GM12878 (cell line): ENCODE data around the gene LMF1. TPM values are rescaled to one million over a fixed set of nuclear protein-coding genes. Genes with fewer than 3 reads are reported as not detected.

ENCODE experiments used
- ATAC-seq: fragments of 200-7000 bp; cut with Tn5 transposase; 3 replicates; pipeline ENCODE4 v1.9.1; 2020; ENCODE audit warnings: mild to moderate bottlenecking, moderate library complexity
- BruUV-seq: library from RNA; stranded (reverse); fragments of 400-500 nt; replicated peaks from 2 replicates; lab custom pipeline; 2021; lab: Mats Ljungman, UMichigan
- CTCF ChIA-PET: fragments of 300-600 bp; sonication (Branson Sonifier 250); formaldehyde crosslinking; extraction: SDS; loops from one replicate; lab custom pipeline; 2021; ENCODE audit warnings: inconsistent platforms; lab: Yijun Ruan, JAX
- POLR2A ChIA-PET: fragments of 350-600 bp; formaldehyde crosslinking; extraction: SDS; loops from one replicate; lab custom pipeline; 2021; ENCODE audit warnings: inconsistent platforms; lab: Charles Lee
- RAD21 ChIA-PET: fragments of 300-600 bp; sonication (Branson Sonifier 250); formaldehyde crosslinking; loops from one replicate; lab custom pipeline; 2023; ENCODE audit warnings: antibody characterized with exemption; ENCODE audit not compliant: unreplicated experiment; lab: Charles Lee
- SMC1A ChIA-PET: fragments of 300-600 bp; sonication (Branson Sonifier 250); formaldehyde crosslinking; loops from one replicate; lab custom pipeline; 2023; ENCODE audit not compliant: unreplicated experiment, uncharacterized antibody; lab: Charles Lee
- DNase-seq: peaks from one replicate; pipeline ENCODE4 v3.0.0-alpha.2; 2011; ENCODE audit warnings: low read depth, low spot score
- FAIRE-seq: peaks from 3 replicates; lab custom pipeline; 2011; peaks lifted over from hg19 to GRCh38; lab: Jason Lieb, UNC
- H2AFZ ChIP-seq: 2 replicates; pipeline ENCODE4 v1.6.0; 2011; ENCODE audit warnings: low read depth, low read length, control low read depth; ENCODE audit not compliant: control insufficient read depth
- H3K27ac ChIP-seq: 2 replicates; pipeline ENCODE4 v1.5.1; 2011; ENCODE audit warnings: control low read depth; ENCODE audit not compliant: control insufficient read depth, insufficient read depth
- H3K27me3 ChIP-seq, 2 experiments: replicated peaks in 1 of 2; 2 replicates each; pipeline versions ENCODE4 v1.6.0 to v1.6.1; 2011; ENCODE audit warnings: low read length in 1 of 2; ENCODE audit not compliant: control insufficient read depth in 2 of 2, insufficient read depth in 2 of 2
- H3K36me3 ChIP-seq, 2 experiments: 2 replicates each; pipeline ENCODE4 v1.5.1; 2011; ENCODE audit warnings: low read length in 1 of 2; ENCODE audit not compliant: control insufficient read depth in 2 of 2, insufficient read depth in 2 of 2
- H3K4me1 ChIP-seq: 2 replicates; pipeline ENCODE4 v1.6.1; 2011; ENCODE audit warnings: mild to moderate bottlenecking, low read length, moderate library complexity, mixed read lengths; ENCODE audit not compliant: control insufficient read depth, insufficient read depth
- H3K4me2 ChIP-seq: 2 replicates; pipeline ENCODE4 v1.6.0; 2011; ENCODE audit warnings: control low read depth; ENCODE audit not compliant: control insufficient read depth, insufficient read depth
- H3K4me3 ChIP-seq: fragments of 200-600 bp; sonication (generic); 2 replicates; pipeline ENCODE4 v1.5.1; 2016
- H3K79me2 ChIP-seq: 2 replicates; pipeline ENCODE4 v1.6.0; 2011; ENCODE audit warnings: low read length; ENCODE audit not compliant: control insufficient read depth, insufficient read depth
- H3K9ac ChIP-seq: 2 replicates; pipeline ENCODE4 v1.8.0; 2011; ENCODE audit warnings: low read length, control low read depth, mixed read lengths; ENCODE audit not compliant: control insufficient read depth, insufficient read depth
- H3K9me3 ChIP-seq: replicated peaks from 3 replicates; pipeline ENCODE4 v1.5.1; 2011; ENCODE audit warnings: mild to moderate bottlenecking, low read length; ENCODE audit not compliant: control insufficient read depth, insufficient read depth
- H4K20me1 ChIP-seq: 2 replicates; pipeline ENCODE4 v1.6.0; 2011; ENCODE audit not compliant: control insufficient read depth, insufficient read depth
- CHD4 ChIP-seq: fragments of 200-600 bp; sonication (generic); IDR thresholded peaks from 2 replicates; pipeline ENCODE4 v1.6.1; 2016; ENCODE audit warnings: mild to moderate bottlenecking
- NBN ChIP-seq: fragments of 450-650 bp; IDR thresholded peaks from 2 replicates; pipeline ENCODE4 v1.6.1; 2016
- PAX5 ChIP-seq: IDR thresholded peaks from 2 replicates; pipeline ENCODE4 v1.6.1; 2011; ENCODE audit warnings: low read depth, low read length, borderline replicate concordance
- SMAD5 ChIP-seq: IDR thresholded peaks from 2 replicates; pipeline ENCODE4 v1.6.1; 2016; ENCODE audit warnings: antibody characterized with exemption, low read depth
- SP1 ChIP-seq: IDR thresholded peaks from one replicate; pipeline ENCODE4 v1.6.1; 2011; ENCODE audit warnings: low read depth, low read length
- STAT1 ChIP-seq: fragments of 450-650 bp; conservative IDR thresholded peaks from 2 replicates; pipeline ENCODE4 v1.6.1; 2014; ENCODE audit warnings: antibody characterized with exemption, mild to moderate bottlenecking
- WGBS: methylation state at CpG from one replicate; pipeline ENCODE4 v1.1.6; 2016; ENCODE audit warnings: low lambda C conversion rate; ENCODE audit not compliant: insufficient replicate concordance, insufficient coverage; ENCODE audit errors: missing lambda C conversion rate; 5-methylcytosine and 5-hydroxymethylcytosine counted together
- in situ Hi-C: fragments of 300-500 bp; cut with MboI; formaldehyde crosslinking; loops from 9 replicates; pipeline ENCODE4 v1.14.3; 2018; ENCODE audit warnings: mixed read lengths
- intact Hi-C: fragments of 100-400 bp; cut with micrococcal nuclease; formaldehyde crosslinking; loops from one replicate; pipeline ENCODE4 v1.14.2; 2022; ENCODE audit not compliant: unreplicated experiment
- polyA plus RNA-seq, 11 experiments: library from polyadenylated mRNA; depleted of rRNA in 4 of 11; unstranded in 6 of 11; stranded (reverse) in 5 of 11; fragments of >200 nt; fragmentation: Nextera tagmentation in 4 of 11; fragmentation: Illumina TruSeq in 1 of 11; extraction: Ambion mirVana in 4 of 11; extraction: Trizol in 1 of 11; gene quantifications; 1 replicate in 1 of 11; 2 replicates in 10 of 11; pipeline versions ENCODE4 v1.2.1 to v1.2.3, GENCODE V29; 2011 to 2016; ENCODE audit warnings: inconsistent platforms in 2 of 11, missing spikeins in 2 of 11, low read depth in 1 of 11
- total RNA-seq, 4 experiments: library from RNA; depleted of rRNA in 3 of 4; stranded (reverse); fragments of >200 nt in 3 of 4; fragmentation: Illumina TruSeq in 1 of 4; extraction: Trizol in 1 of 4; gene quantifications; 2 replicates each; pipeline versions ENCODE4 v1.2.1 to v1.2.3, GENCODE V29; 2013 to 2021
- TF ChIP-seq, protein P1 (sequence below): fragments of 450-650 bp; formaldehyde crosslinking; IDR thresholded peaks from 2 replicates; pipeline ENCODE4 v1.4.0; 2022; ENCODE audit warnings: mild to moderate bottlenecking, moderate library complexity
- TF ChIP-seq, protein P2 (sequence below): IDR thresholded peaks from 2 replicates; pipeline ENCODE4 v1.6.1; 2012; ENCODE audit warnings: improper control_type of control experiment, low read depth, low read length; ENCODE audit not compliant: insufficient replicate concordance

The LMF1 gene
- total and polyA plus RNA-seq, 10 of the 15 experiments (the other 5 are each of a cell fraction or from before 2014, with no cell fraction given), result 0.18 to 3.2 (median 1.4) TPM; not detected in 1

DNA sequence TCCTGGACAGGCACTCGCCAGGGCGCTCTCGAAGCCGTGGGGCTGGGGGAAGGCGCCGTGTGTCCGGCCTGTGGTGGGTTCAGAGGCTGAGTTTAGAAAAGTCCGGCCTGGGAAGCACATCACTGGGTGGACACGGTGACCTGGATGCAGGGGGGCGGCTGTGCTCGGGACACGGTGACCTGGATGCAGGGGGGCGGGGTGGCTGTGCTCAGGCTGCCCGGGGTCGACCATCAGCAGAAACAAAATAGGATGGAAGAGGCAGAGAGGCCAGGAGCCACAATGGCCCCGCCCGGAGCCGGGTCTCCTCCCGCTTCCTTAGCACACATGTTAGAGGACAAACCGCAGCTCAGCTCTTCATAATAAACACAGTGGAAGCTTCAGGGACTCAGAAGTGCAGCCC is 127.0 kb downstream of the LMF1 start:
- H3K4me3 ChIP-seq, result no peak overlapping the region
- no peaks in the 10 kb centered on the region for H3K27me3 ChIP-seq
- peaks cover 6% of the 10 kb centered on the region; the same call in 1 of the 3 replicates for H3K9me3 ChIP-seq
- CTCF ChIA-PET, result no interaction called here
- WGBS, result 72% methylated on average over 20 of the region's 20 CpGs
- H3K9ac ChIP-seq, result no peak overlapping the region
- TF ChIP-seq NBN (no peak), SP1 (no peak), SMAD5 (no peak), CHD4 (no peak)
- no peaks in the 10 kb centered on the region for H4K20me1 ChIP-seq
- BruUV-seq, result no TSS peak
- ATAC-seq (no peak), DNase-seq (no peak), FAIRE-seq (no peak)
- no peaks in the 10 kb centered on the region for H3K4me1 ChIP-seq
- SMC1A ChIA-PET, result no interaction called here
- RAD21 ChIA-PET, result no interaction called here
- no peak overlapping the region for H3K27ac ChIP-seq
- no peak overlapping the region for H2AFZ ChIP-seq
- intact Hi-C loops (no loop called here), in situ Hi-C loops (no loop called here)
- POLR2A ChIA-PET, result no interaction called here
- no peak overlapping the region for H3K4me2 ChIP-seq
- no peaks in the 10 kb centered on the region for H3K79me2 ChIP-seq
- H3K36me3 ChIP-seq, result no peaks in the 10 kb centered on the region

DNA sequence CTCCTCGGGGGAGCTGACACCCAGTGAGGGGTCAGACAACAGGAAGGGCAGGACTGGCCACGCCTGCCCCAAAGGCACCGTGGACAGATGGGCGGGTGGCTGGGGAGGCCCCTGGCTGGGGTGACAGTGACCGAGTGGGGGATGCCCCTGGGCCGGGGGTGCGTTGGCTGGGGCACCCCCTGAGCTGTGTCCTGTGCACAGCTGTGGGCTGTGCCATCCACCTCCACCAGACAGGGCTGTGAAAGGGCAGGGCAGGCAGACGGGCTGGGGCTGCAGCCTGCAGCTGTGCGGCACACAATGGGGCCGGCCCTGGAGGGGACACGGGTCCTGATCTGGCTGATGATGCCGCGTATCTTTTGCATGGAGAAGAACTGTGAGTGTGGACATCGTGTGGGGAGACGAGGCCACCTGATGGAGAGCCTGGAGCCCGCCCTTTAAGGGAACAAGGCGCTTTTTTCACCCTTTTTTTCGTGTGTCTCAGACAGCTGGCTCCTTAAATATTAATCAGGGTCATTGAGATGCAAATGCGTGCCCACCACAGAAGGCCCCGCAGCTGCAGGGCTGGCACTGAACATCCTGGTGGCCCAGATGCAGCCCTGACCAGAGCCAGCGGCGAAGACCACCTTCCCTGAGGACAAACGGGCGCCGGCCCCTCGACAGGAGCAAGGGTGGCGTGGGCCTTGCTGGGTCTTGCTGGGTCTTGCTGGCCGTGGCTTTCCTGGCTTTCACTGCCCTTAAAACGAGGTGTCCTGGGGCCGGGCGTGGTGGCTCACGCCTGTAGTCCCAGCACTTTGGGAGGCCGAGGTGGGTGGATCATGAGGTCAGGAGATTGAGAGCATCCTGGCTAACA is 127.8 kb downstream of the LMF1 start:
- no peak for FAIRE-seq
- POLR2A ChIA-PET, result no interaction called here
- TF ChIP-seq PAX5 (no peak), STAT1 (no peak)
- TF ChIP-seq, protein P1, sequence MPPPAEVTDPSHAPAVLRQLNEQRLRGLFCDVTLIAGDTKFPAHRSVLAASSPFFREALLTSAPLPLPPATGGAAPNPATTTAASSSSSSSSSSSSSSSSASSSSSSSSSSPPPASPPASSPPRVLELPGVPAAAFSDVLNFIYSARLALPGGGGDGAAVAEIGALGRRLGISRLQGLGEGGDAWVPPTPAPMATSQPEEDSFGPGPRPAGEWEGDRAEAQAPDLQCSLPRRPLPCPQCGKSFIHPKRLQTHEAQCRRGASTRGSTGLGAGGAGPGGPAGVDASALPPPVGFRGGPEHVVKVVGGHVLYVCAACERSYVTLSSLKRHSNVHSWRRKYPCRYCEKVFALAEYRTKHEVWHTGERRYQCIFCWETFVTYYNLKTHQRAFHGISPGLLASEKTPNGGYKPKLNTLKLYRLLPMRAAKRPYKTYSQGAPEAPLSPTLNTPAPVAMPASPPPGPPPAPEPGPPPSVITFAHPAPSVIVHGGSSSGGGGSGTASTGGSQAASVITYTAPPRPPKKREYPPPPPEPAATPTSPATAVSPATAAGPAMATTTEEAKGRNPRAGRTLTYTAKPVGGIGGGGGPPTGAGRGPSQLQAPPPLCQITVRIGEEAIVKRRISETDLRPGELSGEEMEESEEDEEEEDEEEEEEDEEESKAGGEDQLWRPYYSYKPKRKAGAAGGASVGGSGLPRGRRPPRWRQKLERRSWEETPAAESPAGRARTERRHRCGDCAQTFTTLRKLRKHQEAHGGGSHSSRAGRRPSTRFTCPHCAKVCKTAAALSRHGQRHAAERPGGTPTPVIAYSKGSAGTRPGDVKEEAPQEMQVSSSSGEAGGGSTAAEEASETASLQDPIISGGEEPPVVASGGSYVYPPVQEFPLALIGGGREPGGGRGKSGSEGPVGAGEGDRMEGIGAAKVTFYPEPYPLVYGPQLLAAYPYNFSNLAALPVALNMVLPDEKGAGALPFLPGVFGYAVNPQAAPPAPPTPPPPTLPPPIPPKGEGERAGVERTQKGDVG (CRISPR knock-in tag), result no peak
- TF ChIP-seq, protein P2, sequence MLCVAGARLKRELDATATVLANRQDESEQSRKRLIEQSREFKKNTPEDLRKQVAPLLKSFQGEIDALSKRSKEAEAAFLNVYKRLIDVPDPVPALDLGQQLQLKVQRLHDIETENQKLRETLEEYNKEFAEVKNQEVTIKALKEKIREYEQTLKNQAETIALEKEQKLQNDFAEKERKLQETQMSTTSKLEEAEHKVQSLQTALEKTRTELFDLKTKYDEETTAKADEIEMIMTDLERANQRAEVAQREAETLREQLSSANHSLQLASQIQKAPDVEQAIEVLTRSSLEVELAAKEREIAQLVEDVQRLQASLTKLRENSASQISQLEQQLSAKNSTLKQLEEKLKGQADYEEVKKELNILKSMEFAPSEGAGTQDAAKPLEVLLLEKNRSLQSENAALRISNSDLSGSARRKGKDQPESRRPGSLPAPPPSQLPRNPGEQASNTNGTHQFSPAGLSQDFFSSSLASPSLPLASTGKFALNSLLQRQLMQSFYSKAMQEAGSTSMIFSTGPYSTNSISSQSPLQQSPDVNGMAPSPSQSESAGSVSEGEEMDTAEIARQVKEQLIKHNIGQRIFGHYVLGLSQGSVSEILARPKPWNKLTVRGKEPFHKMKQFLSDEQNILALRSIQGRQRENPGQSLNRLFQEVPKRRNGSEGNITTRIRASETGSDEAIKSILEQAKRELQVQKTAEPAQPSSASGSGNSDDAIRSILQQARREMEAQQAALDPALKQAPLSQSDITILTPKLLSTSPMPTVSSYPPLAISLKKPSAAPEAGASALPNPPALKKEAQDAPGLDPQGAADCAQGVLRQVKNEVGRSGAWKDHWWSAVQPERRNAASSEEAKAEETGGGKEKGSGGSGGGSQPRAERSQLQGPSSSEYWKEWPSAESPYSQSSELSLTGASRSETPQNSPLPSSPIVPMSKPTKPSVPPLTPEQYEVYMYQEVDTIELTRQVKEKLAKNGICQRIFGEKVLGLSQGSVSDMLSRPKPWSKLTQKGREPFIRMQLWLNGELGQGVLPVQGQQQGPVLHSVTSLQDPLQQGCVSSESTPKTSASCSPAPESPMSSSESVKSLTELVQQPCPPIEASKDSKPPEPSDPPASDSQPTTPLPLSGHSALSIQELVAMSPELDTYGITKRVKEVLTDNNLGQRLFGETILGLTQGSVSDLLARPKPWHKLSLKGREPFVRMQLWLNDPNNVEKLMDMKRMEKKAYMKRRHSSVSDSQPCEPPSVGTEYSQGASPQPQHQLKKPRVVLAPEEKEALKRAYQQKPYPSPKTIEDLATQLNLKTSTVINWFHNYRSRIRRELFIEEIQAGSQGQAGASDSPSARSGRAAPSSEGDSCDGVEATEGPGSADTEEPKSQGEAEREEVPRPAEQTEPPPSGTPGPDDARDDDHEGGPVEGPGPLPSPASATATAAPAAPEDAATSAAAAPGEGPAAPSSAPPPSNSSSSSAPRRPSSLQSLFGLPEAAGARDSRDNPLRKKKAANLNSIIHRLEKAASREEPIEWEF, result no peak

More for the DNA sequence above, 127.8 kb downstream of the LMF1 start:
- ChIA-PET RAD21 (no interaction called here), CTCF (no interaction called here), SMC1A (no interaction called here)
- Histone ChIP-seq H3K79me2 (no peaks in the 10 kb centered on the region), H3K4me3 (no peak overlapping the region), H3K4me2 (no peak overlapping the region), H3K27me3 (no peaks in the 10 kb centered on the region), H2AFZ (no peak overlapping the region), H3K27ac (no peak overlapping the region), H3K36me3 (no peaks in the 10 kb centered on the region), H4K20me1 (no peaks in the 10 kb centered on the region), H3K9ac (no peak overlapping the region), H3K9me3 (peaks cover 2% of the 10 kb centered on the region; the same call in 1 of the 3 replicates), H3K4me1 (no peaks in the 10 kb centered on the region)
- 30% methylated on average over 32 of the region's 33 CpGs for WGBS
- no peak for DNase-seq
- in situ Hi-C loops, result no loop called here
- intact Hi-C loops, result no loop called here
- ATAC-seq, result no peak
- BruUV-seq, result no TSS peak
